HG03571 (cell line): ENCODE measurements around the gene ARHGEF39.
"Not testable (repeated sequence)": the region's sequence is repeated elsewhere in the genome, so short reads cannot be mapped to it uniquely, and the experiment has no call there.

Source experiments
- ATAC-seq: cut with Tn5 transposase; IDR thresholded peaks from one replicate; pipeline ENCODE4 v1.9.1; 2021; ENCODE audit not compliant: unreplicated experiment

Gene ARHGEF39

GRCh38 chr9:35653611-35654010 lies 11.4 kb downstream of the ARHGEF39 start:
- no peak for ATAC-seq

- no peak for ATAC-seq
Measured at GRCh38 chr9:35652829-35653209, 12.2 kb downstream of the ARHGEF39 start.

- ATAC-seq, result no peak
Measured at GRCh38 chr9:35651956-35652828, 12.8 kb downstream of the ARHGEF39 start.

GRCh38 chr9:35650341-35651158 lies 14.4 kb downstream of the ARHGEF39 start, which contains the start of gene SIT1:
SIT1 (minus strand) TSS chr9:35650931; CDS start chr9:35650853, 78 bp downstream.
- no peak for ATAC-seq

GRCh38 chr9:35649431-35650340 lies 15.3 kb downstream of the ARHGEF39 start:
- ATAC-seq, result no peak

GRCh38 chr9:35646533-35647265 lies 18.3 kb downstream of the ARHGEF39 start:
- ATAC-seq, result peak; percentile 83

- ATAC-seq, result no peak
Measured at GRCh38 chr9:35646153-35646532, 18.9 kb downstream of the ARHGEF39 start.

GRCh38 chr9:35645736-35646135 lies 19.3 kb downstream of the ARHGEF39 start:
- ATAC-seq, result not testable (repeated sequence)

GRCh38 chr9:35643046-35643445 lies 21.9 kb downstream of the ARHGEF39 start:
- ATAC-seq, result no peak

- not testable (repeated sequence) for ATAC-seq
Measured at GRCh38 chr9:35641478-35641877, 23.5 kb downstream of the ARHGEF39 start.

- ATAC-seq, result not testable (repeated sequence)
Measured at GRCh38 chr9:35640431-35640830, 24.6 kb downstream of the ARHGEF39 start.

GRCh38 chr9:35639631-35640030 lies 25.4 kb downstream of the ARHGEF39 start:
- ATAC-seq, result no peak

- ATAC-seq, result not testable (repeated sequence)
Measured at GRCh38 chr9:35639225-35639624, 25.8 kb downstream of the ARHGEF39 start.

GRCh38 chr9:35638751-35639150 lies 26.2 kb downstream of the ARHGEF39 start:
- not testable (repeated sequence) for ATAC-seq

- not testable (repeated sequence) for ATAC-seq
Measured at GRCh38 chr9:35637427-35637955, 27.5 kb downstream of the ARHGEF39 start.

GRCh38 chr9:35636877-35637246 lies 28.1 kb downstream of the ARHGEF39 start:
- ATAC-seq, result not testable (repeated sequence)

- ATAC-seq, result no peak
Measured at GRCh38 chr9:35636135-35636876, 28.7 kb downstream of the ARHGEF39 start.

GRCh38 chr9:35635730-35636129 lies 29.3 kb downstream of the ARHGEF39 start:
- no peak for ATAC-seq

- ATAC-seq, result no peak
Measured at GRCh38 chr9:35629597-35629996, 35.4 kb downstream of the ARHGEF39 start.
